ENCODE results near the gene ITGB4. TPM values are rescaled to one million over a fixed set of nuclear protein-coding genes. Genes with fewer than 3 reads are reported as not detected.

ITGB4 gene
- total and polyA plus RNA-seq, 2 of the 13 experiments (the other 11 are each of a cell fraction or from before 2014, with no cell fraction given): 6.9 to 14.5 TPM

GRCh38 chr17:75773808-75774470, 52.7 kb downstream of the ITGB4 start (continued):
- TF ChIP-seq ZBTB34 (CRISPR knock-in tag; IDR thresholded peaks at IDR 0.05) (no peak), FOXA1 (IDR thresholded peaks at IDR 0.05) (no peak), FOXA1 (CRISPR knock-in tag; IDR thresholded peaks at IDR 0.05) (0 out of 2 replicates have a peak, but pooled peaks have one; percentile 29), STAG1 (CRISPR knock-in tag; IDR thresholded peaks at IDR 0.05) (no peak), ZSCAN21 (CRISPR knock-in tag; IDR thresholded peaks at IDR 0.05; ENCODE audit: borderline replicate concordance) (no peak), DPF2 (CRISPR knock-in tag; IDR thresholded peaks at IDR 0.05; ENCODE audit: borderline replicate concordance, low read depth) (no peak), ZNF670 (CRISPR knock-in tag; IDR thresholded peaks at IDR 0.05; ENCODE audit: borderline replicate concordance) (no peak), TSC22D2 (CRISPR knock-in tag; IDR thresholded peaks at IDR 0.05; ENCODE audit: borderline replicate concordance) (no peak), TFDP1 (CRISPR knock-in tag; IDR thresholded peaks at IDR 0.05; ENCODE audit: borderline replicate concordance) (no peak), FOXA3 (CRISPR knock-in tag; IDR thresholded peaks at IDR 0.05) (no peak), ZNF549 (CRISPR knock-in tag; IDR thresholded peaks at IDR 0.05) (no peak), ZBTB33 (CRISPR knock-in tag; IDR thresholded peaks at IDR 0.05) (peak; percentile 8; the same call in 1 of the 2 replicates), MTF2 (CRISPR knock-in tag; IDR thresholded peaks at IDR 0.05; ENCODE audit: borderline replicate concordance) (no peak), DR1 (CRISPR knock-in tag; IDR thresholded peaks at IDR 0.05) (no peak), THYN1 (CRISPR knock-in tag; IDR thresholded peaks at IDR 0.05; ENCODE audit: borderline replicate concordance, low read depth) (no peak), HDAC6 (IDR thresholded peaks at IDR 0.05; ENCODE audit: low read depth, low read length) (no peak), ARID2 (CRISPR knock-in tag; IDR thresholded peaks at IDR 0.05; ENCODE audit: borderline replicate concordance) (no peak), HMGA1 (CRISPR knock-in tag; conservative IDR thresholded peaks at IDR 0.05) (no peak)
